Stimulated activated CD8-positive, alpha-beta memory T cell treated with anti-CD3 and anti-CD28 coated beads, Interleukin-7, amount 100 ng/mL, for 48 hours (primary cell): ENCODE measurements around the gene GTF3C5.
"Not testable (repeated sequence)": the region's sequence is repeated elsewhere in the genome, so short reads cannot be mapped to it uniquely, and the experiment has no call there.

Experiments
- DNase-seq, 2 donors: peaks; one replicate each; pipeline ENCODE4 v3.0.0-alpha.2; 2020; ENCODE audit warnings: low read depth in 1 of 2; ENCODE audit errors: extremely low read depth in 1 of 2

Gene GTF3C5

GRCh38 chr9:133027134-133027533 is 3.7 kb upstream of the GTF3C5 start:
- DNase-seq = no peak

GRCh38 chr9:133028221-133028620 is 2.6 kb upstream of the GTF3C5 start:
- no peak for DNase-seq

GRCh38 chr9:133029994-133030316 is 842 bp upstream of the GTF3C5 start:
- DNase-seq = no peak

DNA sequence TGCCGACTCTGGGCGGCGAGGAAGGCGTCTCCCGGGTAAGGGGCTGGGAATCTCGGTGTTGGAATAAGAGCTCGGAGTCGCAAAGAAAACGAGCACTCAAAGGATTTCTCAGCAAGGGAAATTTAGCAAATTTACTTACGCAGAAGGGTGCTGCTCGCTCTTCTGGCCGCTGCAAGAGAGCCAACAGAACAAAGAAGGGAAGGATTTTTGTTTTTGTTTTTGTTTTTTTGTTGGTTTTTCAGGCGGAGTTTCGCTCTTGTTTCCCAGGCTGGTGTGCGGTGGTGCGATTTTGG is 279 bp downstream of the GTF3C5 start:
- DNase-seq = no peak

- peak in 1 of 2 donors; percentile 21 for DNase-seq
Measured at GRCh38 chr9:133031496-133031911, 707 bp downstream of the GTF3C5 start.

DNA sequence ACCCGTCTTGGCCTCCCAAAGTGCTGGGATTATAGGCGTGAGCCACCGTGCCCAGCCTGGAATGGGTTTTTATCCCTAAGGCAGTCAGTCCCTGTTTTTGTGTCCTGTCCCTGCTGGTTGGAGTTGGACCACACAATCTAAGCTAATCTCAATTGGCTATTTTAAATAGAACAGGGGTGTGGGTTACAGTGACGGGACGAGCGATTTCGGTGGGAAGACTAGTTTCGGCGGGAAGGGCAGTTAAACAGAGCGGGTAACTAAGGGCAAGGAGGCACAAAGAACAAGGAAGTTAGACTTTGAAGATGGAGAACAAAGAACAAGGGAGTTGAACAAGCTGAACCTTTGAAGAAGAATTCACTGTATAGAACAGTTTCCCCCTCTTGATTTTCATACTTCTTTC is 1.4 kb downstream of the GTF3C5 start:
- no peak for DNase-seq

GRCh38 chr9:133035669-133036068 is 4.9 kb downstream of the GTF3C5 start:
- no peak for DNase-seq

GRCh38 chr9:133037775-133038515 is 7.1 kb downstream of the GTF3C5 start:
- DNase-seq = no peak

GRCh38 chr9:133040892-133041479 is 10.2 kb downstream of the GTF3C5 start:
- not testable (repeated sequence) for DNase-seq

GRCh38 chr9:133041958-133042357 is 11.2 kb downstream of the GTF3C5 start:
- no peak for DNase-seq

GRCh38 chr9:133042676-133043075 is 11.9 kb downstream of the GTF3C5 start:
- no peak for DNase-seq

DNA sequence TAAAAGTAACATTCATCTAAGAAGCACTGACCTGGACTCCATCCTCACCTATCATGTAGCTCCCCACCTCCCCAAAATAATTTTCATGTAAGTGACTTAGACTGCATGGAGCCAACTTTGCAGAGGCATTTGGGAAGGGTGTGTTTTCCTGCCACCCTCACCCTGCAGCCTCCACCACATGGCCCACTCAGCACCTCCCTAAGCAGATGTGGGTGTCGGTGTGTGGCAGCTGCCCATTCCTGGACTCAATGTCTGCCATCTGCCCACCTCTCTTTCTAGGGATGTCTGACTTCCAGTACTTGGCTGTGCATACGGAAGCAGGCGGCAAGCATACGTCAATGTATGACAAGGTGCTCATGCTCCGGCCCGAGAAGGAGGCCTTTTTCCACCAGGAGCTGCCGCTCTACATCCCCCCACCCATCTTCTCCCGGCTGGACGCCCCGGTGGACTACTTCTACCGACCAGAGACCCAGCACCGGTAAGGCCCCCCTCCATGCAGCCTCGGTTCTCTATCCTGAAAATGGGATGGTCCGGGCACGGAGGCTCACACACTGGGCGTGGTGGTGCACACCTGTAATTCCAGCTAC is 12.7 kb downstream of the GTF3C5 start:
- no peak for DNase-seq

- no peak for DNase-seq
Measured at GRCh38 chr9:133044125-133044524, 13.3 kb downstream of the GTF3C5 start.

GRCh38 chr9:133044661-133045060 is 13.9 kb downstream of the GTF3C5 start:
- DNase-seq = no peak

DNA sequence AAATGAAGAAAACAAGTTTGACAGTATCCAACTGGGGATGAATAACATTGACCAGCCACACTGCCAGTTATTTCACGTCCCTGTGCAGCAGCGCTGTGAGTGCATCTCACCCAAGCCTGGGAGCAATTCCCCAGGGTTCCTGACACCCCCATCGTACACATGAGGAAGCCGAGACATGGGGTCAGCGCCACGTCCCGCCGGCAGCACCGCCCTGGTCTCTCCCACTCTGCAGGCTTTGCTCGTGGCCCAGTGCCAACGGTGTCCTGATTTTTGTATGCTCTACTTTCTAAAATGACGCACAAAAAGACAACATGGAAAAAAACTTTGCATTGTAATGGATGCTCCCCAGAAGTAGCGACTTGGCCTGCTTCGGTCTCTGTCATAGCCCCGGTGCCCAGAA is 14.3 kb downstream of the GTF3C5 start:
- no peak for DNase-seq

GRCh38 chr9:133046196-133046899 is 15.6 kb downstream of the GTF3C5 start:
- no peak for DNase-seq

DNA sequence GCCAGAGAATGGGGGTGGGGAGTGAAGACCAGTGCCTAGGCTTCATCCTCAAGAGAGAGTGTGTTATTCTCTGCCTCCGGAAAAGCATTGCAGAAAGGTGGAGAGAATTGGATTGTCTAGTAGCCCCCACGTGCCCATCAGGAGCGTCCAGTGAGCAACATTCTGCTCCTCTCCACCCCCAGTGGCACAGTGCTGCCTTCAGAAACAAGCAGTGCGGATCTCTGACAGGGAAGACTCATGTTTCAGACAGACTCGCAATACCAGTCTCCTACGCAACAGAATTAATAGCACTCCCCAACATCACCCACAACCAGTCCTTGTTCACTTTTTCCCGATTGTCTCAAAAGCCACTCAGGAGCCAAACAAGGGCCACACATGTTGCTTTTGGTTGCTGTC is 16.1 kb downstream of the GTF3C5 start:
- DNase-seq = no peak

- no peak for DNase-seq
Measured at GRCh38 chr9:133048595-133048994, 17.8 kb downstream of the GTF3C5 start.

DNA sequence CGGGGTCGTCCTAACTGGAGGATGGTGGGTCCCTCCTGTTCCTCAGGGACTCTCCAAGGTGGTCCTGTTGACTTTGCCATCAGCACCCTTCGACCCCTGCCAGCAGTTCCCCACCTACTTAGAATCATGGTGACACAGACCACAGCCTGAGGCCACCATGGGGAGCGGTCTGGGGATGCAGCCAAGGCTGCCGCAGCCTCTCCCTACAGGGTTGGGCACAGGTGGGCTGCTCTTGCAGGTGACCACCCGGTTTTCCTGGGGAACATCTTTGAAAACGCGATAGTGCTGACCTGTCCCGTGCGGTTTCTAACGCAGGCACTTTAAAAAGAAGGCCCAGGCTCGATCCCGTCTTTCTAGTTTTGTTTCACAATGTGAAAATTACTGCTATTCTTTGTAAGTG is 18.2 kb downstream of the GTF3C5 start:
- DNase-seq = no peak

GRCh38 chr9:133050142-133050541 is 19.3 kb downstream of the GTF3C5 start:
- DNase-seq = no peak

- no peak for DNase-seq
Measured at GRCh38 chr9:133050781-133051180, 20.0 kb downstream of the GTF3C5 start.

GRCh38 chr9:133051281-133051900 is 20.6 kb downstream of the GTF3C5 start:
- no peak for DNase-seq
